ENCODE results near the gene EIF2B2.

GRCh38 chr14:74981833-74982232, 20.9 kb upstream of the EIF2B2 start:
- TF ChIP-seq CTCF (IDR thresholded peaks at IDR 0.05) (no peak), RCOR1 (IDR thresholded peaks at IDR 0.05; ENCODE audit: low read length) (no peak), TCF12 (IDR thresholded peaks at IDR 0.05) (no peak), REST (IDR thresholded peaks at IDR 0.05; ENCODE audit: low read depth, low read length) (no peak), SIN3A (IDR thresholded peaks at IDR 0.05; ENCODE audit: borderline replicate concordance, low read depth, low read length) (no peak), RXRA (IDR thresholded peaks at IDR 0.05; ENCODE audit: borderline replicate concordance, low read depth) (no peak), POLR2AphosphoS5 (IDR thresholded peaks at IDR 0.05; ENCODE audit: low read depth, low read length) (no peak), RFX5 (IDR thresholded peaks at IDR 0.05; ENCODE audit: low read length) (no peak), CHD2 (IDR thresholded peaks at IDR 0.05; ENCODE audit: low read length, partially characterized antibody) (no peak), NRF1 (IDR thresholded peaks at IDR 0.05; ENCODE audit: low read depth, low read length) (no peak), ZBTB33 (IDR thresholded peaks at IDR 0.05; ENCODE audit: borderline replicate concordance, low read depth) (no peak)

Data from SK-N-SH (cell line).